Measurements from ENCODE around the gene CTRL.
A peak's percentile ranks its signal among the peaks of the same experiment; 100 is the strongest.
"Not testable (repeated sequence)": the region's sequence is repeated elsewhere in the genome, so short reads cannot be mapped to it uniquely, and the experiment has no call there.

Gene CTRL

DNA sequence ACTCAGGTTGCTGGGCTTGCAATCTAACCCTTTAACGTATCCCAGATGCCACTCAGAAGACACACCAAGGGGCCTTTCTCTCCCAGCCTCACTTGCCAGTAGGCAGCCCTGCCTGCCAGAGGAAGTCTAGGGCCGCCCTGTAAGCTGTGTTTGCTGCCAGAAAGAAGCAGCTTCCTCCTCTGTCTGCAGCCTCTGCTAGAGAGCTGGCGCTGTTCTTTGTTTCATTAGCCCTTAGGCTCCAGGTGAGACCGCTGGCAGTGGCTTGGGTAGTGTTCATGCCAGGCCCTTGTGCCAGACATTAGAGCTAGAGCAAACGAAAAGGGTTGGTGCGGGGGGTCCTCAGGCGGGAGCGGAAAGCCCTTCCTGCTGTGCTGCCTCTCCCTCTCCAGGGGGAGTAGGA, 8.9 kb downstream of the CTRL start:
- no peak for DNase-seq

DNA sequence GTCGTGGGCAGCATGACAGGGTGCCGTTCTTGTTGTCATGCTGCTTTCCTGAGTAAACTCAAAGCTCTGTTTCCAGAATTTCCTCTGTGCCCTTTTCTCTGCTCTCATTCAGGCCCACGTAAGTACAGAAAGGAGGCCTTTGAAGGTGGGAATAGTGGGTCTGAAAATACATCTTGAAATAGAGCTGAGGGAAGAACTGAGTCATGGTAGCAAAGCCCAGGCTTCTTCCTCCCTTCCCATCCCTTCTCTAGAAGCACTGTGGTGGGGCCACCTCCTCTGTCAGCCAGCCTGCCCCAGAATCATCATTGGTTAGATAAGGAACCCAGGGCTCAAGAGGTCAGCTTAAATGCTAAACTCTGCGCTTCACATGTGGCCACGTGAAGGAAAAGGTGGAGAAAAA, 9.4 kb downstream of the CTRL start:
- no peak for DNase-seq

DNA sequence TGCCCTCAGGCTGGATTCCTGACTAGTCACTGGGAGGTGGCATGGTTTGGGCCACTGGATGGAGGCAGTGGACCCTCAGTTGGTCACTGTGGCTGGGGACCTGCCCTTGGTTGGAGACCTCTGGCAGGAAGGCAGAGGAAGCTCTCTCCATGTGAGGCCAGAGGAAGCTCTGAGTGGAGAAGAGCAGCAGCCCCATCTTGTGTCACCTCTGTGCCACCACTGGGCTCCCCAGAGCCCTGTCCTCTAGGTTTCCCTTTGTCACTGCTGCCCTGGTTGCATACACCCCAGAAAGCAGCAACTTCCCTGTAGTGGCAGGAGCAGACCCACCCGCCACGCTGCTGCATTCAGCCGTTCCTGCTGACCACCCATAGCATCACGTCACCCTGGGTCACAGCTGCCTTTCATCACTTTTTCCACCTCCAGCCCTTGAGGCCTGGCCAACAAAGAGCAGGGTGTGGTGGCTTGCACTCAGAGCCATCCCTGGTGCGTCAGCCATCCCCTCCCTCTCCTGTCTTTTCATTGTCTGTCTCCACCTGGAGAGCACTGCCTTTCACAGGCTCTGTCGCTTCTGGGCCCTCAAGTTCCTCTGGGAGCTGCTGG, 11.9 kb downstream of the CTRL start:
- DNase-seq, result no peak

DNA sequence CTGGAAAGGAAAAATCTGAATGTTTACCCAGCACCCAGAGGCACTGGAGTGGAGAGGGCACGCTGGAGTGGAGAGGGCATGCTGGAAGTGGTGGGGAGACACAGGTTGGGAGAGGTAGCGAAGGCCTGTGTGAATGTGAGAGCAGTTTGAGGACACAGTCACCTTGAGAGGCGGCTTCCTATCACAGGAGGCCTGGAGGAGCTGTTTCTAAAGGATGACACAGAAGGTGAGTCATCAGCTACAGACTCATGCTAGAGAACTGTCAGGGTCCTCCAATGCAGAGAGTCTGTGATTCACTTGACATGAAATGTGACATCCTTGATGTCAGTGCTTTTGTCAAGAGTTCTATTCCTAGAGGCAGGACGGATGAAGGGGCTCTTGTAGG, 13.8 kb downstream of the CTRL start:
- DNase-seq, result no peak

DNA sequence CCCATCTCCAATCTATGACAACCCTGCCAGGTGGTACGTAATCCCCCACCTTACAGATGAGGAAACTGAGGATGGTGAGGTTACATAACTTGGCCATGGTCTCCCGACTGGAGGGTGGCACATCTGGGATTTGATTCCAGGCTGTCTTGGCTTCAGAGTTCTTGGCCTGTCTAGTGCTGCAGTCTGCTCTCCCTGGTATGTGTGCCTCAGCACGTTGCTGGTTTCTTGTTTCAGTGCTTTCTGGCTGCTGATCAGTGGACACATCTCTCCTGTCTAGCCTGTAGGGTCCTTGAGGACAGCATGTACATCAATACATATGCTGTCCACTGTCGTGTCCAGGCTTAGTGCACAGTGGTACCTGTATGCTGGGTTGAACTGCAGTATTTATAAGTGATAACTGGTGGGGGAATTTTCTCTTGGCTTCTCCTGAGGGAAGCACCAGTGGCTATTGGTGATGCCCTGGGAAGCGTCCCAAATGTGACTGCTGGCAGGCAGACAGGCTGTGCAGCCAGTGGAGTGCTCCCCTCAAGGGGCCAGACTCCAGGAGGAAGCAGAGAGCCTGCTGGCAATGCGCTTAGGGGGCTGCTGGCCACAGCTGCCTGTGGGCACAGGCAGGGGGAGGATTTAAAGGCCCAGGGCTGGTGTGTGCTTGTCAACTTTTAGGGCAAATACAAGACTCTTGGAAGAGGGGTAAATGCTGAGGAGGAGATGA, 14.4 kb downstream of the CTRL start:
- DNase-seq, result no peak

DNA sequence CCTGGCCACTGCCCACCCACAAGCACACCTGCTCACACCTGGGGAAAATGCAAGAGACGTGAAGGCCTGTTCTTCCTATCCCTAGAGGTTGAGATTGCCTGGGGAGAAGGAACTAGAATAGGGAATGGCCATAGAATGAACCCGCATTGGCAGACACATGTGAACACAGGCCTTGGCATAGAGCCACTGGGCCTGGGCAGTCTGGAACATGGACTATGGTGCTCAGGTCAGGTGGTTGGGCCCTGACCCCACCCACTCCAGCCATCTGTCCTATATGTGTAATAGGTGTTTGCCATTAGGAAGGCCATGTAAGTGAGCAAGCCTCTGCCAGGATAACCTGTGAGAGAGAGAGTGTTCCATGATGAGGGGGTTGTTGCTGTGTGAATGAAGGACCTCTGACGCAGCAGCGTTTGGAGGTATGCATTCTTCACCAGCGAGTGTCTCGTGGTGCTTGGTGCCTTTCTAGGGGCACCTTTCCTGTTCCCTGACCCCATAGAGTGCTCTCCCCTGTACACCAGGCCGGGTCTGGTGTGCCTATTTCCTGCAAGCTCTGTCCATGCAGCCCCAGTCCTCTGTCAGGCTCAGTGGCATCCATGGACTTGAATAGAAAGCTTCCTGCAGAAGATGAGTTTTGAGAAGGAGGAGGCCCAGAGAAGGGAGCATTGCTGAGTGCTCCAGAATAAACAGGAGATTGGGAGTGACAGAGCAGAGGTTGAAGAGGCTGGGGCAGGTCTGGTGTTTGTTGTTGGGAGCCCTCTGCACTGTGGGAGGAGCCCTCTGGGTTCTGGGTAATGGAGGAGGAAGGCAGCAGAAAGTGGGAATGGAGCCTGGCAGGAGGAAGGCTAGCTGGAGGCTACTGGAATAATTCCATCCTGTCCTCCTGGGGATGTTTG, 15.6 kb downstream of the CTRL start:
- DNase-seq, result no peak

DNA sequence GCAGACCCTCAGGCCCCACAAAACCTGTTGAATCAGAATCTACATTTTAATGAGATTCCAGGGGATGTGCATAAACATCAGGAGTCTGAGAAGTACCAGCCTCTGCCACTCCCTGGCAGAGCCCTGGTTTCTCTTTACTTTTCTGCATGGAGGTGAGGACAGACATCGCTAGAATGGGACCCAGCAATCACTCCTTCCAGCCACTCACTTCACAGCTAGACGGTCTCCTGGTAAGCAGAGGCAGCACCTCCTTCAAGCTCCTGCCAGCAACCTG, 16.2 kb downstream of the CTRL start:
- DNase-seq, result not testable (repeated sequence)

DNA sequence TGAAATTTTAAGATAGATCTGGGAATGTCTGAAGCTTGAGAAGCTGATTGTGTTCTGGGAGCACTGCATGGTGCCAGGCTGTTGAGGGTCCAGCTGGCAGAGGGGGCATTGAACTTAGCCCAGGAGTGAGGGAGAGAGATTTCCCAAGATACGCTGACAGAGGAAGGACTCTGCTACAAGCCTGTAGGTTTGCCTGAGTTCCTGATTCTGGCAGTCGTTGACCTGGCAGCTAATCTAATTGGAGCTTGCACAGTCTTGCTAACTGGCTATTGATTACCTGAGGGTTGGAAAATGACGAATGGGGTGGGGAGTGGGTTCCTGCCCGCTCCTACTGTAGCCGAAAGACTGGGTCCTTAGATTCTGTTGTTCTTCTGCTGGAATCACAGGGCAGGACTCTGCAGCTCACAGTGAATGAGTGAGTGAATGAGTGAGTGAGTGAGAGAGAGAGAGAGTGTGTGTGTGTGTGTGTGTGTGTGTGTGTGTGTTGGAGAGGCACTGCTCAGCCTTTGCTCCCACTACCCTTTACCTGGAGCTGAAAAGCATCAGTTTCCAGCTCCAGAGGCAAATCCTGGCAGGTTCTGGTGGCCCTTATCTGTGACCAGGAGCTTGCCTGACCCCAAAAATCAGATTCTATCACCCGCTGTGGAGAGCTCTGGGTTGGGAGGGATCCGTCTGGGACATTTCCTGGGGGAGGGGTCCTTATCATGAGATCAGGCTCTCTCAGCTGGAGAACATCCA, 16.7 kb downstream of the CTRL start:
- DNase-seq, result no peak

DNA sequence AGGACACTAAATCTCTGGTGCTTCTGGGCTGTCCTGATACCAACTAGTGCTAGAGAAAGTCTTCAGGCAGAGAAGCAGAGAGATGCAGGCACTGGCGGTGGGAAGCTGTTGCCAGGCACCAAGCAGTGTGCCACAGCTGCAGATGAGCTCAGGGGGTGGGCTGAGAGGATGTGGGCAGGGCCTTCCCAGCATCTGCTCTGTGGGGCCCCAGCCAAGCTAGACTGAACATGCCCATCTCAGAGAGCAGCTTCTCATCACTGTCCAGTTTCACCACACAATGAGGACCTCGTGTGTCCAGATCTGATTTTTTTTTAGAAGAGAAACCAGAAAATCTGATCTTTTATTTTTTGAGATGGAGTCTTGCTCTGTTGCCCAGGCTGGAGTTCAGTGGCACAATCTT, 21.5 kb downstream of the CTRL start:
- DNase-seq, result no peak

DNA sequence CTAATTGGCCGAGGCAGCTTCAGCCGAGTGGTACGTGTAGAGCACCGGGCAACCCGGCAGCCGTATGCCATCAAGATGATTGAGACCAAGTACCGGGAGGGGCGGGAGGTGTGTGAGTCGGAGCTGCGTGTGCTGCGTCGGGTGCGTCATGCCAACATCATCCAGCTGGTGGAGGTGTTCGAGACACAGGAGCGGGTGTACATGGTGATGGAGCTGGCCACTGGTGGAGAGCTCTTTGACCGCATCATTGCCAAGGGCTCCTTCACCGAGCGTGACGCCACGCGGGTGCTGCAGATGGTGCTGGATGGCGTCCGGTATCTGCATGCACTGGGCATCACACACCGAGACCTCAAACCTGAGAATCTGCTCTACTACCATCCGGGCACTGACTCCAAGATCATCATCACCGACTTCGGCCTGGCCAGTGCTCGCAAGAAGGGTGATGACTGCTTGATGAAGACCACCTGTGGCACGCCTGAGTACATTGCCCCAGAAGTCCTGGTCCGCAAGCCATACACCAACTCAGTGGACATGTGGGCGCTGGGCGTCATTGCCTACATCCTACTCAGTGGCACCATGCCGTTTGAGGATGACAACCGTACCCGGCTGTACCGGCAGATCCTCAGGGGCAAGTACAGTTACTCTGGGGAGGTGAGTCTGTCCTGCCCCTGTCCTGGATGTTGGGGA, 22.5 kb downstream of the CTRL start:
- DNase-seq, result no peak

DNA sequence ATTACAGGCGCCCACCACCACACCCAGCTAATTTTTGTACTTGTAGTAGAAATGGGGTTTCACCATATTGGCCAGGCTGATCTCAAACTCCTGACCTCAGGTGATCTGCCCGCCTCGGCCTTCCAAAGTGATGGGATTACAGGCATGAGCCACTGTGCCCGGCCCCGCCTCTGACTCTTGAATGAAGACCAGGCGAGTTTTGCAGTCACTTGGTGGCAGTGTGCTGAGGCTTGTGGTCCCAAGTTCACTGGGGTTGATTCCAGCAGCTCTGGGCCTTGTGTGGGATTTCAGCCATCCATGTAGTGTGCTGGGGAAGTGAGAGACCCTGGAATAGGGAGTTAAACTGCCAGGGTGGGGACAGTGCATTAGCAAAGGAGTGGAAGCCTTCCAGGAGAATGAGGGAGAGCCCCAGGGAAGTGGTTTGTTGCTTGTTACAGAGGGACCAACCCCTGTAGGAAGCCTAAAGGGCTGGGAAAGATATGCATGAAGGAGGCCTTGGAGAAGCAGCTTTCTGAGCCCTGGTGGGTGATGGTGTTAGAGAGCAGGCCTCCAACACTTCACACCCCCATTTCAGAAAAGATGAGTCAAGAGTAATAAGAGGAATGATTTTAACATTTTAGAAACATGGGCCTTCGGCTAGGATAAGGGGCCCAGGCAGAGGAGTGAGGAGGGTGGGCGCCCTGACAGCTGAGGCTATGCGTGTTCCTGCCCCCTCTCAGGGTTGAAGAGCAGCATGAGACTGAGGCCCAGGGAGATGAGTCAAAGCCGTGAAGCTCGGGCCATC, 24.1 kb downstream of the CTRL start:
- no peak for DNase-seq

DNA sequence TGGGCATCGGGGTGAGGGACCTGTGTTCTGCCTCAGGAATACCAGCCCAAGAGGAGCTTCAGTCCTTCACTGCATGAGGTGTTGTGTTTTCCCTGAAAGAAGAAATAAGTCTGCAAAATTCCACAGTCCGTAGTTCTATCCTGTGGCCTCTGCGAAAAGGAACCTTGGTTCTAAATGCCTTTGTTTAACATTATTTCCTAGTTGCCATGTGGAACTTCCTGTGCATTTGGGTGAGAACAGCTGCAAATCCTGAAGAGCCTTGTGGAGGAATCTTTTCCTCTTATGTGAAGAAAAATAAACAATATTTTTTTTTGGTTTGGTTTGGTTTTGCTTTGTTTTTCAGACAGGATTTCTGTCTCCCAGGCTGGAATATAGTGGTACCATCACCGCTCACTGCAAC, 28.8 kb downstream of the CTRL start:
- no peak for DNase-seq

DNA sequence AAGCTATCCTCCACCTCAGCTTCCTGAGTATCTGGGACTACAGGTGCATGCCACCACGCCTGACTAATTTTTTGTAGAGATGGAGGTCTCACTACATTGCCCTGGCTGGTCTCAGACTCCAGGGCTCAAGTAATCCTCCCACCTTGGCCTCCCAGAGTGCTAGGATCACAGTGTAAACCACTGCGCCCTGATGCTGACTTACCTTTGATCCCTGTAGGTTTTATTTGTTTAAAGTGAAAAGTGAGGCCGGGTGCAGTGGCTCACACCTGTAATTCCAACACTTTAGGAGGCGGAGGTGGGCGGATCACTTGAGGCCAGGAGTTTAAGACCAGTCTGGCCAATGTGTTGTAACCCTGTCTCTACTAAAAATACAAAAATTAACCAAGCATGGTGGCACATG, 29.9 kb downstream of the CTRL start:
- DNase-seq, result no peak

DNA sequence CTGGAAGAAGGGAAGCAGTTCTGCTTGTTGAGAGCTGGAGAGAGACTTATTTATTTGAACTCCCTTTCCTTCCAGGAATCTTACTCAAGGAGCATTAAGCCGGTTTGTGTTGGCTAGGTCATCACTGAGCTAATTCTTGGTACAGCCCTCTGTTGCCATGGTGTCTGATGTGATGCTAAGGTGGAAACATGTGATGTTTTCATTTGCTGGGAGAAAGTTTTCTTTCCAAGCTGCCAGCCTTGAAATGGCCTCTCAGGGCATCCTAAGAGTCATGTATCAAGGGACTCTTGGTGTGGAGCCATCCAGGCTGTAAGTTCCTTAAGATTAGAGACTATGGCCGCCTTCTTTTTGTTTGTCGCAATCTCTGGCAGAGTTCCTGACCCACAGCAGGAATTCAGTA, 34.4 kb downstream of the CTRL start:
- no peak for DNase-seq

DNA sequence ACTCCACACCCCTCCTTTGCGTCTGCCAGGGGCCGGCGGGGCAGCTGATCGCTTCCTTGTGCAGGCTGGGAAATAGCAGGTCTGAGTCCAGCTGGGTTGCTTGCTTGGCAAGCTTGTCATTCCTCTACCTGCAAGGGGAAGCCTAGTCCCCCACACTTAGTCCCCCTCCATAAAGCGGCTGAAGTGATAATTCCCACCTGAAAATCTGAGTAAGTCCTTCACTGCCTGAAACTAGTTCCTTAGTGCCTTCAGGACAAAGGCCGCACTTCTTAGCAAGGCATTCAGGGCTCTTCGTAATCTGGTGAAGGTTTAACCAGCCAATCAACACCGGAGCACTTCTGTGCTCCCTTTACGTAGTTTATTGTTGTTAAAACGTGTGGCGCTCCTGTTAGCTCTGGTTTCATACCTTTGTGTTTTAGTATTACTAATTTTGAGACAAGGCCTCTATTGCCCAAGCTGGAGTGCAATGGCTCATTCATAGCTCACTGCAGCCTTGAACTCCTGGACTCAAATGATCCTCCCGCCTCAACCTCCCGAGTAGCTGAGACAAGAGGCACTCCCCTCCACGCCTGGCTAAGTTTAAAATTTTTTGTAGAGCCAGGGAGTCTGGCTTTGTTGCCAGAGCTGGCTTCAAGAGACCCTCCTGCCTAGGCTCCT, 37.8 kb downstream of the CTRL start:
- DNase-seq, result no peak

DNA sequence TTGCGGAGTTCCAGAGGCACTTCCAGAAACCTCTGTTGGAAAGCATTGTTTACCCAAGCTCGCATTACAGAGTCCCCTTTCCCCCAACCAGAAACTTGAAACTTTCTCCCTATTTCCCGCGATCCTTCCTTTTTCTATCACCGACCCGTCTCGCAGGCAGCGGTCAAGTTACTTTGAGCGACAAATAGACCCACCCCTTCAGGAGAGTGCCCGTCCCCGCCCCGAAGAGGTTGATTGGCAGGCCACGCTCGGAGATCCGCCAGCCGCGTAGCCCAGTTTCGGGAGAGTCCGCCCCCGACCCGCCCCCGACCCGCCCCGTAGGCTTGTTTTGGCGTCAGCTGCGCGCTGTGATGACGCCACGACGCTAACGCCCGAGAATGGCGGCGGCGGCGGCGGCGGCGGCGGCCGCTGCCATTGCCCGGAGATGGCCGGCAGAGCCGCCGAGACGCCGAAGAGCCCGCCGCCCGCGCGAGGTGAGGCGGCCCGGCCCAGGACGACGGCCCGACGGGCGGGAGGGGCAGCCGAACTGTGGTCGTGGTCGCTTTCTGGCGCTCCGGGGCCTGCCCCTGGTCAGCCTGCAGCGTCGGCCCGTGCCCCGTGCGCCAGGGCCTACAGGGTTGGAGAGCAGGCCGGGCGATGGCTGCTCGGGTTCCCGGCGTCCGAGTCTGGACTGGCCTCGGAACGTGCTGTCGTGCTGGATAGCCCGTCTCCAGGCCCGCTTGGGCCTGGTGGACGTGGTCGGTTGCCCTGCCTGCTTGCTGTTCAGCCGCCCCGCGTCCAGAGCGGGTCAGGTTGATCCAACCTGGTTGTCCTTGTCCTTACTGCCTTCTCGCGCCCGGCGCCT, 38.5 kb downstream of the CTRL start, which contains the start of gene PSKH1:
TSS of gene PSKH1 (plus strand) at position 356 of the 844 bp plus-strand sequence. CDS start 15,496 bp downstream, outside the sequence.
- DNase-seq, result peak; percentile 85

DNA sequence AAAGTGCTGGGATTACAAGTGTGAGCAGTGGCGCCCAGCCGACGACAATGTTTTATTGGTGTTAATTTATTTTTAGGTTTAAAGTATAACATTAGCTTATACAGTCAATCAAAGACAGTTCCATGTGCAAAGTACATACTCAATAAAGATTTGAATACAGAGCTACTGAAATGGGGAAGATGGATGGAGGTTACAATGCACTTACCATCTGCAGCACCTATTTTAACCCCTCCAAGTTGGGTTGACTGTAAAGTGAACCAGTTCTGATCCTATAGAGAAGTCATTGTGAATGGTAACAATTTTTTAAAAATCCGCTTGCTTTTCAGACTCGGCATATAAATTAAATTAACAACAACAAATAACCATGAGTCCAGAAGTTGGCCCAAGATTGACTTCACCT, 39.3 kb downstream of the CTRL start:
- DNase-seq, result no peak

DNA sequence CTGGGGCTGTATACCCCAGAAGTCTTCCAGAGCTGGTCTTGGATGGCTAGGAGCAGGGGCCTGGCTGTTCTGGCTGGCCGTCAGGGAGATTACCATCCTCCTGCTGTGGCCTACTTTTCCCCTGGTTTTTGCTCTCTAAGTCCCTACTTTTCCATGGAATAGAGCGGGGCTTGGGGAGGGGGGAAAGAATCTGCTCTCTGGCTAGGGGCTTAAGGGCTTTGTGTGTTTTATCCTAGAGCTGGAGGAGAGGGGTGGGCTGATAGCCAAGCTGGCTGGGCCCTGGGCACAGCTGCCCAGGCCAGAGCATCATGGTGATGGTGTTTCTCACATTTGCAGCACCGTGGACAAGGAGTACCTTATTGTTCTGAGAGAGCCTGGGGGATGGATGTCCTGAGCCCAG, 43.3 kb downstream of the CTRL start:
- no peak for DNase-seq

DNA sequence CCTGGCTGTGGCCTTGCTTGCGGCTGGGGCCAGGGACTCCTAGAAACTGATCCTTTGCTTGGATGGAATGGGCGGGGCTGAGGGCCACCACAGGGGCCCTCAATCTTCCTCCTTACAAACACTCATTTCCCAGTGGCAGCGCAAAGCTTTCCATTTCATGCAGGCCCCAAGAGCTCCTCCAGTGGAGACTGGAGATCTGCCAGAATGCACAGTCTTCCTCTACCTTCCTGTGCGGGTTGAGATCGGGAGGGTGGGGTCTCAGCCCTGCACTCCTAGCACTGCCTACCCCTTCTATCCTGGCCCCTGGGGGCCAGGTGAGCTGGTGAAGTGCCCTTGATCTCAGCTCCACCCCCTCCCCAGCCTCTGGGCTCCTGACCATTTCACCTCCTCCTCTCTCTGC, 45.3 kb downstream of the CTRL start:
- no peak for DNase-seq

DNA sequence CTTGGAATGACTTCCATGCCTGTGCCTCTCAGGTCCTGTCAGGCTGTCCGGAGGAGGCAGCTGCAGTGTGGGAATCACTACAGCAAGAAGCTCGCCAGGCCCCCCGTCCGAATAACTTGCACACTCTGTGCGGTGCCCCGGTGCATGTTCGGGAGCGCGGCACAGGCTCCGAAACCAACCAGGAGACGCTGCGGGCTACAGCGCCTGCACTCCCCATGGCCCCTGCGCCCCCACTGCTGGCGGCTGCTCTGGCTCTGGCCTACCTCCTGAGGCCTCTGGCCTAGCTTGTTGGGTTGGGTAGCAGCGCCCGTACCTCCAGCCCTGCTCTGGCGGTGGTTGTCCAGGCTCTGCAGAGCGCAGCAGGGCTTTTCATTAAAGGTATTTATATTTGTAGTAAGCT, 45.7 kb downstream of the CTRL start:
- no peak for DNase-seq

DNA sequence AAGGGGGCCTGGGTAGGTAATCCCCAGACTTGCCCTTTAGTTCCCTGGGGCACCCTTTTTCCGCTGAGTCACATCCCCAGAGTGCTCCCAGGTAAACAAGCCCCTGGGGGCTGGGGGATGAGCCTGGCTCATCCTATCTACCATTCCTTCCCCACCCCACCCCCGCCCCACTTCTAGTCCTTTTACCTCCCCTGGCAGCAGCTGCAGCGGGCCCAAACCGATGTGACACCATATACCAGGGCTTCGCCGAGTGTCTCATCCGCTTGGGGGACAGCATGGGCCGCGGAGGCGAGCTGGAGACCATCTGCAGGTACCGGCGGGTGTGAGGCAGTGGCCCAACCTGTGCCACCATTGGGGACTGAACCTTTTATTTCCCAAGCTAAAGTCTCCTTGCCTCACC, 46.1 kb downstream of the CTRL start:
- no peak for DNase-seq
